ENCODE data around the gene ANKS1A. TPM values are rescaled to one million over a fixed set of nuclear protein-coding genes. Genes with fewer than 3 reads are reported as not detected.

The ANKS1A gene
- total RNA-seq, 1 experiment from 2014 or later, result 24.0 TPM

GRCh38 chr6:35093118-35093445 is 204.0 kb downstream of the ANKS1A start:
- Mint-ChIP-seq H3K4me3 (ENCODE audit: unreplicated experiment) (no peak overlapping the region), H3K27ac (ENCODE audit: unreplicated experiment) (no peak overlapping the region), H3K4me1 (ENCODE audit: low read depth, unreplicated experiment) (peaks cover 12% of the 10 kb centered on the region), H3K9me3 (ENCODE audit: unreplicated experiment) (no peaks in the 10 kb centered on the region), H3K36me3 (ENCODE audit: insufficient read depth, unreplicated experiment) (peaks cover 6% of the 10 kb centered on the region), H3K27me3 (ENCODE audit: insufficient read depth, unreplicated experiment) (no peaks in the 10 kb centered on the region)
- no TSS peak for BruUV-seq (replicated peaks)
- no peak for DNase-seq
- Histone ChIP-seq H3K36me3 (ENCODE audit: control insufficient read depth, insufficient read depth, low read length) (peaks cover 1% of the 10 kb centered on the region), H3K4me1 (peaks cover 7% of the 10 kb centered on the region; the same call in 1 of the 2 replicates), H3K27me3 (replicated peaks; ENCODE audit: control insufficient read depth, insufficient read depth, low read length) (no peaks in the 10 kb centered on the region), H3K9me3 (no peaks in the 10 kb centered on the region), H3K4me3 (ENCODE audit: low read depth, low read length) (no peak overlapping the region)
- no peak for TF ChIP-seq CTCF (IDR thresholded peaks at IDR 0.05; ENCODE audit: insufficient read depth in 1 of 2, low read depth in 1 of 2, low read length in 1 of 2, severe bottlenecking in 1 of 2, unreplicated experiment in 1 of 2)
- intact Hi-C loops (cut with micrococcal nuclease; ENCODE audit: unreplicated experiment), result no loop called here
- ChIA-PET CTCF (interaction anchor here (0.5 kb wide), 1 partner anchor 40 kb away, joined by 7 read pairs; no protein-coding TSS in a partner anchor), POLR2A (no interaction called here)

GRCh38 chr6:35093783-35094182 is 204.7 kb downstream of the ANKS1A start:
- Mint-ChIP-seq H3K36me3 (ENCODE audit: insufficient read depth, unreplicated experiment) (no peaks in the 10 kb centered on the region), H3K9me3 (ENCODE audit: unreplicated experiment) (no peaks in the 10 kb centered on the region), H3K4me3 (ENCODE audit: unreplicated experiment) (no peak overlapping the region), H3K27me3 (ENCODE audit: insufficient read depth, unreplicated experiment) (no peaks in the 10 kb centered on the region), H3K4me1 (ENCODE audit: low read depth, unreplicated experiment) (peaks cover 12% of the 10 kb centered on the region), H3K27ac (ENCODE audit: unreplicated experiment) (no peak overlapping the region)
- Histone ChIP-seq H3K27me3 (replicated peaks; ENCODE audit: control insufficient read depth, insufficient read depth, low read length) (no peaks in the 10 kb centered on the region), H3K4me3 (ENCODE audit: low read depth, low read length) (no peak overlapping the region), H3K9me3 (no peaks in the 10 kb centered on the region), H3K4me1 (peaks cover 7% of the 10 kb centered on the region; the same call in 1 of the 2 replicates), H3K36me3 (ENCODE audit: control insufficient read depth, insufficient read depth, low read length) (no peaks in the 10 kb centered on the region; the same call in 1 of the 2 replicates)
- ChIA-PET POLR2A (no interaction called here), CTCF (no interaction called here)
- no peak for TF ChIP-seq CTCF (IDR thresholded peaks at IDR 0.05; ENCODE audit: insufficient read depth in 1 of 2, low read depth in 1 of 2, low read length in 1 of 2, severe bottlenecking in 1 of 2, unreplicated experiment in 1 of 2)
- BruUV-seq (replicated peaks), result no TSS peak
- DNase-seq, result no peak
- intact Hi-C loops (cut with micrococcal nuclease; ENCODE audit: unreplicated experiment), result no loop called here

- peaks cover 12% of the 10 kb centered on the region for H3K4me1 Mint-ChIP-seq (ENCODE audit: low read depth, unreplicated experiment)
- TF ChIP-seq CTCF (IDR thresholded peaks at IDR 0.05; ENCODE audit: insufficient read depth in 1 of 2, low read depth in 1 of 2, low read length in 1 of 2, severe bottlenecking in 1 of 2, unreplicated experiment in 1 of 2), result no peak
These were observed 205.1 kb downstream of the ANKS1A start for GRCh38 chr6:35094183-35094582.

More at GRCh38 chr6:35094183-35094582, 205.1 kb downstream of the ANKS1A start:
- Histone ChIP-seq H3K36me3 (ENCODE audit: control insufficient read depth, insufficient read depth, low read length) (no peaks in the 10 kb centered on the region), H3K4me1 (peaks cover 7% of the 10 kb centered on the region; the same call in 1 of the 2 replicates), H3K27me3 (replicated peaks; ENCODE audit: control insufficient read depth, insufficient read depth, low read length) (no peaks in the 10 kb centered on the region), H3K9me3 (no peaks in the 10 kb centered on the region), H3K4me3 (ENCODE audit: low read depth, low read length) (no peak overlapping the region)
- Mint-ChIP-seq H3K9me3 (ENCODE audit: unreplicated experiment) (no peaks in the 10 kb centered on the region), H3K27me3 (ENCODE audit: insufficient read depth, unreplicated experiment) (no peaks in the 10 kb centered on the region), H3K36me3 (ENCODE audit: insufficient read depth, unreplicated experiment) (no peaks in the 10 kb centered on the region), H3K27ac (ENCODE audit: unreplicated experiment) (no peak overlapping the region), H3K4me3 (ENCODE audit: unreplicated experiment) (no peak overlapping the region)
- ChIA-PET CTCF (no interaction called here), POLR2A (no interaction called here)
- DNase-seq, result no peak
- no TSS peak for BruUV-seq (replicated peaks)
- intact Hi-C loops (cut with micrococcal nuclease; ENCODE audit: unreplicated experiment), result no loop called here
